ENCODE results near the gene FGFRL1.
"Not testable (repeated sequence)": the region's sequence is repeated elsewhere in the genome, so short reads cannot be mapped to it uniquely, and the experiment has no call there.

The FGFRL1 gene

DNA sequence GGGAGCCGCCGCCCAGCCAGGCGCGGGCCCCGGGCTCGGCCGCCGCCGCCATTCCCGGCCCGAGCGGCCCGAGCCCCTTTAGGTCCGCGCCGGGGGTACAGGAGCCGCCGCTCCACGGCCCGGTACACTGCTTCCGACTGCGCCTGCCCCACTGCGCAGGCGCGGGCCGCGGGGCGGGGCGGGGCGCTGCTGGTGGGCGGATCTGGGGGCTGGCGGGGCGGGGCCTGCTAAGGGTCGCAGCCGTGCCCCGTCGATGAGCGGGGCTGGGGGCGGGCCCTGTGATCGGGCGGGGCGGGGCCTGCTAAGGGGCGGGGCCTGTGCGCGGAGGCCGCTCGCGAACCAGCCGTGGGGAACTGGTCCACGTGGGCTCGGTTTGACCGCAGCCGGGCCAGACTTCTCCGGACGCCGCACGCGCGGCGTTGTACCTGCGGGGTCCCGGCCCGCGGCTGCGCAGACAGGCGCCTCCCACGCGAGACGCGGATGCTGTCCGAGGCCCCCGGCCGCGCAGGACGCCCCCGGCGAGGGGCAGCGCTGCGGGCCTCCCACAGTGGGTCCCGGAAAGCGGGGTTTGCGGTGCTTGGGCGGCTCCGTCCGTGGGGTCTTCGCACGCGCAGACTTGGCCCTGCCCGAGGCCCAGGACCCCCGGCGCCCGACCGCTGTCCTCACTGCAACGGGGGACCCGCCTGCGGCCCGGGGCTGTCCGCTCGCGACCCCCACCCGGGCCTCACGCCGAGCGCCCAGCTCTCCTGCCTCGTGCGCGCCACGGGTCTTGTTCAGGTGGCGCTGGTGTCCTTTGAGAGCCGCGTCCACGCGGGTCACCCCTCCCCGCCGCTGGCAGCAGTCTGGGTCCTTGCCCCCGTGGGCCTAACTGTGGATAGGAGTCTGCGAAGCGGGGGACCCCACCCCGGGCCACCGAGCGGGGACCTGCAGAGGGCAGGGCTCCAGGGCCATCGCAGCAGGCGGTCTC is 37.7 kb upstream of the FGFRL1 start, which contains the start of gene DGKQ:
Gene DGKQ (minus strand): TSS at position 139 of the 967 bp plus-strand sequence. CDS start 87 bp downstream, at position 52.
- no peak for DNase-seq

GRCh38 chr4:974668-975067 is 36.8 kb upstream of the FGFRL1 start:
- no peak for DNase-seq

GRCh38 chr4:976016-976415 is 35.4 kb upstream of the FGFRL1 start:
- not testable (repeated sequence) for DNase-seq

GRCh38 chr4:978957-979701 is 32.3 kb upstream of the FGFRL1 start:
- DNase-seq, result no peak

DNA sequence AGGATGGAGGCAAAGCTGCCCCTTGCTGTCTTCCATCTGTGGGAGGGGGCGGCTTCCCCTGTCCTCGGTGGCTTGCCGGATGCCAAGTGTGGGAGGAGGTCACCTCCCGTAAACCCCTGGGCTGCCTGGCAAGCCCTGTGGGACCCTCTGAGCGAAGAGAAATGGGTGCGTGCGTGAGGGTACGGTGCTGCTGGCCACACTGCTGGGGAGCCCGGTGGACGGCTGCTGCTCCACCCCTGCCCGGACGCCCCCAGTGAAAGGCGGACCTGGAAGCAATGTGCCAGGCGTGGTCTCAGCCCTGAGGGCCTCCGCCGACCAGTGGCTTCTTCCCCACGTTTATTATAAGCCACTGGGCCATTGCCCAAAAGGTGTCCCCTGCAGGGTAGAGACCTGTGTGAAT is 29.1 kb upstream of the FGFRL1 start:
- no peak for DNase-seq

DNA sequence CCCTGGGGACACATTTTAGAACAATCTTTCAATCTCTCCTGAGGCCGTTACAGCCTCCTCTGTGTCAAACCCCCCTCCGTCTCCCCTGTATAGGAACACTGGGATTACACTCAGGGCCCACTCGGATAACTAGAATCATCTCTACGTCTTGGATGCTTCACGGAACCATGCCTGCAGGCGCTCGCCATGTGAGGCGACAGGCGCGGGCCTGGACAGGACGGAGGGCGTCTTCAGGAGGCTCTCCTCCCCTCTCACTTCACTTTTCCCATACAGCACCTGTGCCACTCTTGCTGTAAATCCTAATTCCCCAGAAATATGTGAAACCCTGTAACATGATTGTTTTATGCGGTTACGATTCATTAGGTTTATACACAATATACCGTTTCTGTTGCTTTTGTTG is 28.6 kb upstream of the FGFRL1 start:
- DNase-seq, result no peak

DNA sequence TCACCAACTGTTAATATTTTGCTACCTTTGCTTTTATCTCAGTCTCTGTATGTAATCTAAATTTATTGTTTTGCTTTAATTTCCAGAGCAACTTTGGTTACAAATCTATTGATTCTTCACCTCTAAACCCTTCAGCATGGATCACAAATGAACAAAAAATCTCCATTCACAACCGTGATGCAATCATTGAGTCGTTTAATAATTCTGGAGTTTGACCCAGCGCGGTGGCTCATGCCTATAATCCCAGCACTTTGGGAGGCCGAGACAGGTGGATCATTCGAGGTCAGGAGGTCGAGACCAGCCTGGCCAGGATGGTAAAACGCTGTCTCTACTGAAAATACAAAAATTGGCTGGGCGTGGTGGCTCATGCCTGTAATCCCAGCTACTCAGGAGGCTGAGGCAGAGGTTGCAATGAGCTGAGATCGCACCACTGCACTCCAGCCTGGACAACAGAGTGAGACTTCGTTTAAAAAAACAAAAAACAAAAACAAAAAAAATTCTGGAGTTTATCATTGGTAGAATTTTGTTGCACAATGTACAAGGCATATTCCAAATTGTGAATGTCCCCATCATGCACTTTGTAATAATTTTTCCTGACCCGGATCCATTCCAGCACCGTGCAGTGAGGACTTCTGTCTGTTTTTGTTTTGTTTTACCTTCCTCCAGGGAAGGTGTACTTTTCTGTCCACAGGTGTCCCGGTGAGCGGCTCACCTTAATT is 26.9 kb upstream of the FGFRL1 start:
- DNase-seq, result no peak

DNA sequence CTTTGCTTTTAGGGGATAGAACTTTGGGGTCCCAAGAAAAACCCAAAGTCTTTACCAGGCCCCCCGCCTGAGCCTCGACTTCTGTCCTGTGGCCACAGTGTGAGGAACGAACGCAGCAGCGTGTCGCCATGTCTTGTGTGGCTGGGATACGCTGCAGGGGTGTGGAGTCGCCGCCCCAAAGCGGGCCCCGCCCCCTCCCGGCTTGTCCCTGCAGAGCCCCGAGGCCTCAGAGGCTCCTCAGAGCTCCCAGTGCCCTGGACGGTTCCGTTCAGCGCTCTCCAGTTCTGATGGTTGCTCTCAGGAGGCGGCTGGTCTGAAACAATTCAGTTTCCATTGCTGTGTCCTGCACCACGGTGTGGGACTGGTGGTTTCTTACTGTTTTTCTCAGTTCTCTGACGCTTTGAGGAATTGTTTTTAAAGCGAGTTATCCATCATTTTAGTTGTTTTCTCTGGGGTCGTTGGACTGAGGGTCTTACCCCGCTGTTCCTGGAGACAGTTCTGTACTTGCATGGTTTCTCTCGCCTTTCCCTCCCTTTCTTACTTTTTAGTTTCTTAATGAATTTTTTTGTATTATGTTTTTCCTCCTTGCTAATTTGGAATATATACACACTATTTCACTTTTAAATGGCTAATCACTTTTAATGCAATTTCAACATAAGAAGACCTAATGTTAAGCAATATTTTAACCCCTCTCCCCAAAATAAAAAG is 26.1 kb upstream of the FGFRL1 start:
- DNase-seq, result no peak

DNA sequence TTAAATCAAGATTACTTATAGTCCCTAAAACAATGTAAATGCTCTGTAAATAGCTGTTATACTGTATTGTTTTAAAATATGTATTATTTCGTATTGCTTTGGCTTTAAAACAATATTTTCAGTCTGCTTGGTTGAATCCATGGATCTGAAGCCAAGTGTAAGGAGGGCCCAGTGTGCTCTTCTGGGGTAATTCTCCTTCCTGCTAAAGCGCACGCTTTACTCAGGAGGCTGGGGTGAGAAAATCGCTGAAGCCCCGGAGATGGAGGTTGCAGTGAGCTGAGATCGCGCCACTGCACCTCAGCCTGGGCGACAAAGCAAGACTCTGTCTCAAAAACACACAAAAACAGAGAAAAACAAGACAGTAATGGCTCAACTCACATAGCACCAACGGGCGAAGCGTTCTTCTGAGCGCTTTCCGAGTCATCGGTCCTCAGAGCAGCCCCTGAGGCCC is 25.0 kb upstream of the FGFRL1 start:
- DNase-seq, result no peak

GRCh38 chr4:986879-987623 is 24.4 kb upstream of the FGFRL1 start, which contains the start of gene IDUA:
IDUA (plus strand) TSS chr4:987044; CDS start chr4:987085, 41 bp downstream.
- no peak for DNase-seq

- no peak for DNase-seq
Measured at GRCh38 chr4:987624-988513, 23.6 kb upstream of the FGFRL1 start.

GRCh38 chr4:988726-989721 is 22.4 kb upstream of the FGFRL1 start:
- no peak for DNase-seq

DNA sequence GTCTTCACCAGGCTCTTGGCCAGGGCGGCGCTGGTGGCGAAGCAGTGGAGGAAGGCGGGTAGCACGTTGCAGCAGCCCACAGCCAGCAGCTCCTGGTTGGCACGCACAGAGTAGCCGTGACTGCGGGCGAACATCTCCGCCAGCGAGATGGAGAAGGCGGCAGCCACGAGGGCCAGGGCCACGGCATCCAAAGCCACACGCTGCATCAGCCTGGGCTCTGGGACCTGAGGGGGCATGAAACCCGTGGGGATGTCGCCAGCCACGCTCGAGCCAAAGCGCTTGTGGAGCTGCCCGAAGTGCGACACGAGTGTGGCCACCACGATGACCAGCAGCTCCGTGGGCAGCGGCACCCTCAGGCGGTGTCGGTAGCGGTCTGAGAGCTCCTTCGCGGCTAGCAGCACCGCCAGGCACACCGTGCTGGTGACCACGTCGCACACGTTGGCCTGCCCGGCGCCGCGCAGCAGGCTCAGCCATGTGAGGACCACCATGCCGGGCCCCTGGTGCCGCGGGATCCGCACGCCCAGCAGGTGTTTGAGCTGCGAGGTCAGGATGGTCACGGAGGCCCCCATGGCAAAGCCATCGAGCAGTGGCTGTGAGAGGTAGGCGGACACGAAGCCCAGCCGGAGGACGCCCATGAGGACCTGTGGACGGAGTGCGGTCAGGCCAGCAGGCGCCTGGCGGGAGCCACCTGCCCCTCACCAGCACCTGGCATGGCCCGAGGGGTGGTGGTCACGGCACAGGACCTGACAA is 21.5 kb upstream of the FGFRL1 start:
- no peak for DNase-seq

GRCh38 chr4:990746-991367 is 20.6 kb upstream of the FGFRL1 start:
- DNase-seq, result no peak

GRCh38 chr4:991451-992296 is 19.8 kb upstream of the FGFRL1 start:
- no peak for DNase-seq

DNA sequence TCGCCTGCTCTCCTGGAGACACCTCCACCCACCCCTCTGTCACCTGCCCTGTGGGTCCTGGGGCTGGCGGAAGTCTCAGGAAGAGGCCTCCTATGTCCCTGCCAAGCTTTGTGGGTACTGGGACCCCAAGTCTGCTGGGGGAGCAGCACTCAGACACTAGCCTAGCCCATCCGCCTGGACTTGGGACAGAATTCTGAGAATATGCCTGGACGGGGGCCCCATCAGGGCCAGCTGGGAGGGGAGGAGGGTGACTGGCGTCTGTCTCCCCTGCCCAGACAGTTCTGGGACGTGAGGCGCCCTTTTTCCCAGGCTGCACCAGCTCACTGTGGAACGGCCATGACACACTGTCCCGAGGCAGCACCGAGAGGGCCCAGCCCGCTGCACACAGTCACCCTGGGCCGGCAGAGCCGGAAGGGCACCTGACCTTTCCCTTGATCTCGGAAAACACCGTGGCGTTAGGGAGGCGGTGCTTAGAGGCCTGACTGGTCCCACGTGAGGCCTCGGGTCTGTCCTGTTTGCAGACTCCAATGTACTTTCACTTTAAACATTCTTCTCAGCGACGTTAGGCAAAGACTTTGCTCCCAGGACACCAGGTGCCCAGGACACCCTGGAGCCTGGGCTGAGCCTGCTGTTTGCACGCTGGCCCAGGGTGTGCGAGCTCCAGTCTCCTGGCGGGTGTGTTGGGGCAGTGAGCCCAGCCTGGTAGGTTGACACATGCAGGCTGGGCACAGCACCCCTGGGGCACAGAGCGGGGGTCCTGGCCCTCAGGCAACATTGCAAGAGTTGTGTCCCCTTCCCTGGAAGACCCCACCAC is 18.9 kb upstream of the FGFRL1 start:
- no peak for DNase-seq
